H1 (cell line): Measurements from ENCODE around the gene VENTX. TPM values are rescaled to one million over a fixed set of nuclear protein-coding genes. Genes with fewer than 3 reads are reported as not detected.

ENCODE experiments used
- CTCF ChIA-PET: fragments of 300-600 bp; sonication (Branson Sonifier 250); formaldehyde crosslinking; loops from one replicate; lab custom pipeline; 2021; ENCODE audit not compliant: partially characterized antibody; lab: Charles Lee
- POLR2A ChIA-PET: fragments of 300-600 bp; sonication (Branson Sonifier 250); formaldehyde crosslinking; loops from one replicate; lab custom pipeline; 2021; ENCODE audit warnings: inconsistent platforms; ENCODE audit not compliant: partially characterized antibody; lab: Charles Lee
- DNase-seq, 2 experiments: peaks; one replicate each; pipeline versions ENCODE4 v3.0.0 to v3.0.0-alpha.2; 2010 to 2022; ENCODE audit warnings: low spot score in 2 of 2, low read depth in 1 of 2, mixed read lengths in 1 of 2
- FAIRE-seq: peaks from 2 replicates; lab custom pipeline; 2011; peaks lifted over from hg19 to GRCh38; lab: Jason Lieb, UNC
- H2AFZ ChIP-seq: 2 replicates; pipeline ENCODE4 v1.8.1; 2012; ENCODE audit warnings: low read length, inconsistent platforms
- H2AK5ac ChIP-seq: 2 replicates; pipeline ENCODE4 v1.6.1; 2013; ENCODE audit warnings: low read depth, low read length
- H2BK120ac ChIP-seq: replicated peaks from 2 replicates; pipeline ENCODE3; 2013; ENCODE audit warnings: low read depth, low read length, inconsistent platforms
- H2BK12ac ChIP-seq: 2 replicates; pipeline ENCODE4 v1.6.1; 2013; ENCODE audit warnings: low read depth, low read length
- H2BK15ac ChIP-seq: 2 replicates; pipeline ENCODE4 v1.6.1; 2013; ENCODE audit warnings: low read length
- H2BK20ac ChIP-seq: 2 replicates; pipeline ENCODE4 v1.6.1; 2013; ENCODE audit warnings: low read length
- H2BK5ac ChIP-seq: 2 replicates; pipeline ENCODE4 v1.6.1; 2013; ENCODE audit warnings: low read depth, low read length
- H3K14ac ChIP-seq: 2 replicates; pipeline ENCODE4 v1.6.1; 2013; ENCODE audit warnings: inconsistent platforms; ENCODE audit not compliant: insufficient read length
- H3K18ac ChIP-seq: 2 replicates; pipeline ENCODE4 v1.6.1; 2013; ENCODE audit warnings: low read length; ENCODE audit errors: extremely low read depth
- H3K23ac ChIP-seq: 2 replicates; pipeline ENCODE4 v1.6.1; 2013; ENCODE audit warnings: inconsistent platforms; ENCODE audit not compliant: insufficient read length
- H3K23me2 ChIP-seq: 2 replicates; pipeline ENCODE4 v1.6.1; 2013; ENCODE audit warnings: low read depth, low read length
- H3K27ac ChIP-seq: 2 replicates; pipeline ENCODE4 v1.6.1; 2011; ENCODE audit warnings: low read depth, low read length, inconsistent platforms
- H3K27me3 ChIP-seq, 4 experiments: replicated peaks in 1 of 4; 1 replicate in 1 of 4; 2 replicates in 3 of 4; pipeline versions ENCODE4 v1.6.1 to v1.8.1; 2011 to 2013; ENCODE audit warnings: low read length in 3 of 4, mild to moderate bottlenecking in 3 of 4, inconsistent platforms in 2 of 4, mixed read lengths in 2 of 4, moderate library complexity in 1 of 4; ENCODE audit not compliant: control insufficient read depth in 3 of 4, insufficient read depth in 3 of 4; ENCODE audit errors: extremely low read depth in 1 of 4
- H3K36me3 ChIP-seq, 4 experiments: 2 replicates each; pipeline versions ENCODE4 v1.6.1 to v1.8.1; 2011 to 2013; ENCODE audit warnings: mild to moderate bottlenecking in 4 of 4, low read length in 3 of 4, moderate library complexity in 2 of 4, control low read depth in 1 of 4, inconsistent platforms in 1 of 4; ENCODE audit not compliant: insufficient read depth in 4 of 4, control insufficient read depth in 2 of 4
- H3K4ac ChIP-seq: replicated peaks from 2 replicates; pipeline ENCODE3; 2013; ENCODE audit warnings: low read length, low read depth, mixed read lengths, inconsistent platforms; ENCODE audit not compliant: insufficient read length
- H3K4me1 ChIP-seq, 4 experiments: replicated peaks in 1 of 4; 1 replicate in 1 of 4; 2 replicates in 3 of 4; pipeline versions ENCODE4 v1.6.1 to v1.8.1; 2011 to 2013; ENCODE audit warnings: low read length in 3 of 4, inconsistent platforms in 2 of 4, mixed read lengths in 1 of 4; ENCODE audit not compliant: insufficient read depth in 4 of 4, control insufficient read depth in 3 of 4
- H3K4me2 ChIP-seq, 2 experiments: 2 replicates each; pipeline versions ENCODE4 v1.6.1 to v1.8.1; 2011 to 2013; ENCODE audit warnings: low read depth in 2 of 2, low read length in 2 of 2, control low read depth in 1 of 2, inconsistent platforms in 1 of 2, mild to moderate bottlenecking in 1 of 2; ENCODE audit not compliant: insufficient read depth in 1 of 2
- H3K4me3 ChIP-seq, 4 experiments: fragments of 200-600, 300-600 bp in 1 of 4; sonication (generic), shearing (Covaris generic), sonication (Bioruptor Twin) in 1 of 4; 2 replicates each; pipeline versions ENCODE4 v1.5.1 to v1.8.1; 2011 to 2016; ENCODE audit warnings: low read length in 4 of 4, low read depth in 3 of 4, control low read depth in 2 of 4, inconsistent platforms in 2 of 4, mild to moderate bottlenecking in 2 of 4, mixed read lengths in 1 of 4, moderate library complexity in 1 of 4; ENCODE audit not compliant: insufficient read depth in 2 of 4; ENCODE audit errors: extremely low read depth in 1 of 4
- H3K56ac ChIP-seq: replicated peaks from 2 replicates; pipeline ENCODE3; 2013; ENCODE audit warnings: low read depth, mild to moderate bottlenecking, mixed read lengths, low read length, inconsistent platforms; ENCODE audit not compliant: insufficient read length
- H3K79me1 ChIP-seq: 2 replicates; pipeline ENCODE4 v1.6.1; 2013; ENCODE audit warnings: low read depth, low read length, control low read depth
- H3K79me2 ChIP-seq, 2 experiments: 2 replicates each; pipeline versions ENCODE4 v1.6.1 to v1.8.1; 2012 to 2013; ENCODE audit warnings: low read length in 2 of 2, mild to moderate bottlenecking in 2 of 2, inconsistent platforms in 1 of 2; ENCODE audit not compliant: insufficient read depth in 2 of 2, control insufficient read depth in 1 of 2
- H3K9ac ChIP-seq, 4 experiments: replicated peaks in 1 of 4; 1 replicate in 1 of 4; 2 replicates in 3 of 4; pipeline versions ENCODE4 v1.6.1 to v1.8.1; 2011 to 2013; ENCODE audit warnings: low read depth in 3 of 4, low read length in 3 of 4, control low read depth in 2 of 4, mild to moderate bottlenecking in 2 of 4, moderate library complexity in 2 of 4, inconsistent platforms in 1 of 4; ENCODE audit errors: extremely low read depth in 1 of 4
- H3K9me3 ChIP-seq, 2 experiments: 2 replicates each; pipeline versions ENCODE4 v1.6.1 to v1.8.1; 2012 to 2013; ENCODE audit warnings: mild to moderate bottlenecking in 2 of 2, moderate library complexity in 2 of 2, control low read depth in 1 of 2, inconsistent platforms in 1 of 2, low read depth in 1 of 2, low read length in 1 of 2, mixed read lengths in 1 of 2; ENCODE audit not compliant: insufficient read depth in 2 of 2
- H4K20me1 ChIP-seq, 2 experiments: replicated peaks in 1 of 2; 2 replicates each; pipeline versions ENCODE3 to v1.8.1; 2011 to 2013; ENCODE audit warnings: inconsistent platforms in 2 of 2, low read length in 2 of 2, mild to moderate bottlenecking in 1 of 2; ENCODE audit not compliant: insufficient read depth in 2 of 2, control insufficient read depth in 1 of 2
- H4K5ac ChIP-seq: 2 replicates; pipeline ENCODE4 v1.6.1; 2013; ENCODE audit warnings: low read length, low read depth, mixed read lengths, inconsistent platforms; ENCODE audit not compliant: insufficient read length
- H4K8ac ChIP-seq: 2 replicates; pipeline ENCODE4 v1.8.0; 2013; ENCODE audit warnings: mild to moderate bottlenecking, moderate library complexity, low read length, inconsistent platforms; ENCODE audit not compliant: insufficient read depth; ENCODE audit errors: extremely low read depth
- H4K91ac ChIP-seq: replicated peaks from 2 replicates; pipeline ENCODE3; 2013; ENCODE audit warnings: low read length, mixed read lengths, inconsistent platforms; ENCODE audit not compliant: insufficient read length
- SIX5 ChIP-seq: IDR thresholded peaks from 2 replicates; pipeline ENCODE4 v1.6.1; 2011; ENCODE audit warnings: mild to moderate bottlenecking, low read depth, low read length
- WGBS, 2 experiments: shearing (Covaris generic) in 1 of 2; methylation state at CpG; one replicate each; pipeline versions ENCODE4 v1.1.6 to v1.1.7; 2013 to 2015; ENCODE audit warnings: low lambda C conversion rate in 2 of 2, mixed read lengths in 2 of 2, inconsistent platforms in 1 of 2, low coverage in 1 of 2, missing lambda C conversion rate in 1 of 2; ENCODE audit not compliant: insufficient replicate concordance in 2 of 2, insufficient coverage in 1 of 2, insufficient read length in 1 of 2; ENCODE audit errors: extremely low coverage in 1 of 2, missing lambda C conversion rate in 1 of 2; 5-methylcytosine and 5-hydroxymethylcytosine counted together
- polyA plus RNA-seq, 7 experiments: library from polyadenylated mRNA; depleted of rRNA in 3 of 7; stranded (reverse) in 5 of 7; unstranded in 2 of 7; fragments of >200 nt in 5 of 7; fragments of 200-250 nt in 2 of 7; gene quantifications; 1 replicate in 5 of 7; 2 replicates in 1 of 7; 4 replicates in 1 of 7; pipeline versions ENCODE4 v1.2.1 to v1.2.3, GENCODE V29; 2011 to 2013; ENCODE audit warnings: missing spikeins in 2 of 7, mixed read lengths in 2 of 7
- total RNA-seq: library from RNA; stranded (reverse); fragmentation: NEBNext Ultra II Directional; extraction: Animal tissue kit (Norgen Biotek cat#: 25700); gene quantifications from 2 replicates; pipeline ENCODE4 v1.2.1, GENCODE V29; 2021
- TF ChIP-seq, protein P1 (sequence below): IDR thresholded peaks from 2 replicates; pipeline ENCODE4 v1.6.1; 2012; ENCODE audit warnings: inconsistent platforms

The VENTX gene
- total and polyA plus RNA-seq, 2 of the 8 experiments (the other 6 are each of a cell fraction or from before 2014, with no cell fraction given): 5.6 TPM

- no peak overlapping the region for H3K56ac ChIP-seq
- peaks cover 0 to 14% (median 8%) of the 10 kb centered on the region in 4 experiments; a peak in 5 of 7 replicates for H3K4me1 ChIP-seq
- peaks cover 7% of the 10 kb centered on the region; the same call in 1 of the 2 replicates for H3K23me2 ChIP-seq
- no peak overlapping the region for H3K23ac ChIP-seq
- no peak overlapping the region for H4K5ac ChIP-seq
- H3K36me3 ChIP-seq: no peaks in the 10 kb centered on the region
- H3K79me2 ChIP-seq: no peaks in the 10 kb centered on the region
- POLR2A ChIA-PET: no interaction called here
- no peak overlapping the region for H3K27ac ChIP-seq
- TF ChIP-seq SIX5: no peak
- TF ChIP-seq, protein P1, sequence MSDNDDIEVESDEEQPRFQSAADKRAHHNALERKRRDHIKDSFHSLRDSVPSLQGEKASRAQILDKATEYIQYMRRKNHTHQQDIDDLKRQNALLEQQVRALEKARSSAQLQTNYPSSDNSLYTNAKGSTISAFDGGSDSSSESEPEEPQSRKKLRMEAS: peak; percentile 23; the same call in 1 of the 2 replicates
- H4K20me1 ChIP-seq: no peaks in the 10 kb centered on the region
- no peak overlapping the region for H2BK20ac ChIP-seq
- peak overlapping the region in 1 of 4 experiments; percentile 55; a peak in 2 of 8 replicates for H3K4me3 ChIP-seq
- H3K18ac ChIP-seq: no peak overlapping the region
- 0 out of 2 replicates have a peak overlapping the region, but pooled peaks have one; percentile 18 for H2BK15ac ChIP-seq
- peak overlapping the region; percentile 41 for H4K91ac ChIP-seq
- H3K14ac ChIP-seq: no peak overlapping the region
- 0 out of 2 replicates have a peak overlapping the region, but pooled peaks have one; percentile 44 for H2AK5ac ChIP-seq
- FAIRE-seq (no peak), DNase-seq (no peak)
- WGBS, 2 experiments: 83% methylated on average over 14 of the region's 14 CpGs; no CpG with 5 or more reads in 1 of the 2 experiments
- H3K79me1 ChIP-seq: no peaks in the 10 kb centered on the region
- no peak overlapping the region for H2AFZ ChIP-seq
- H3K4ac ChIP-seq: no peak overlapping the region
- H3K27me3 ChIP-seq: peaks cover 0 to 15% (median 8%) of the 10 kb centered on the region in 4 experiments; a peak in 6 of 7 replicates
- H2BK12ac ChIP-seq: no peak overlapping the region; the same call in 1 of the 2 replicates
- no peaks in the 10 kb centered on the region for H3K9me3 ChIP-seq
- H2BK120ac ChIP-seq: no peak overlapping the region
- H2BK5ac ChIP-seq: no peak overlapping the region
- H3K4me2 ChIP-seq: peak overlapping the region; percentile 72 to 94; a peak in 2 of 4 replicates
- CTCF ChIA-PET: interaction anchor here (0.7 to 2.4 kb wide), 8 partner anchors 13 to 66 kb away, joined by 3 to 8 read pairs (median 3); partner anchors contain the start of gene ADAM8
- H3K9ac ChIP-seq: no peak overlapping the region
- no peak overlapping the region for H4K8ac ChIP-seq
Measured at GRCh38 chr10:133262696-133263095, 25.0 kb downstream of the VENTX start.
